ENCODE measurements around the gene SLC15A3.

SLC15A3 gene

GRCh38 chr11:60981515-60981914 lies 29.5 kb upstream of the SLC15A3 start:
- Histone ChIP-seq H4K8ac (ENCODE audit: low read depth, low read length) (no peak overlapping the region), H3K4ac (ENCODE audit: low read length) (no peak overlapping the region), H3K36me3 (replicated peaks in 1 of 2; ENCODE audit: control insufficient read depth in 2 of 2, insufficient read depth in 2 of 2, low read length in 2 of 2) (no peaks in the 10 kb centered on the region), H3K4me1 (ENCODE audit: control insufficient read depth in 2 of 2, insufficient read depth in 1 of 2, low read depth in 1 of 2, low read length in 2 of 2) (peaks cover 0 to 4% of the 10 kb centered on the region in 2 donors), H4K91ac (ENCODE audit: low read depth, low read length, poor library complexity) (no peak overlapping the region), H2AFZ (ENCODE audit: low read length) (peak overlapping the region; percentile 41), H3K23ac (ENCODE audit: low read depth, low read length, poor library complexity) (no peak overlapping the region), H3K27ac (replicated peaks; ENCODE audit: low read length) (no peak overlapping the region), H3K27me3 (ENCODE audit: control insufficient read depth in 3 of 3, insufficient read depth in 3 of 3, low read depth in 1 of 3, low read length in 3 of 3) (peaks cover 0 to 18% (median 0%) of the 10 kb centered on the region in 3 experiments), H2AK5ac (ENCODE audit: low read depth, low read length) (no peak overlapping the region), H3K4me2 (ENCODE audit: insufficient read depth, low read length, poor library complexity, severe bottlenecking) (no peak overlapping the region), H2BK5ac (ENCODE audit: low read length) (no peak overlapping the region), H3K18ac (ENCODE audit: low read length) (peak overlapping the region; percentile 77), H3K4me3 (ENCODE audit: low read length in 2 of 2) (no peak overlapping the region), H3K9me3 (replicated peaks in 1 of 2; ENCODE audit: control insufficient read depth in 2 of 2, insufficient read depth in 1 of 2, low read depth in 1 of 2, low read length in 2 of 2) (no peaks in the 10 kb centered on the region), H3K9ac (ENCODE audit: low read depth, low read length, poor library complexity) (no peak overlapping the region), H2BK120ac (ENCODE audit: low read depth, low read length) (no peak overlapping the region), H3K14ac (ENCODE audit: low read length) (no peak overlapping the region), H3K79me1 (ENCODE audit: low read depth, low read length) (no peaks in the 10 kb centered on the region), H2BK12ac (ENCODE audit: low read length) (no peak overlapping the region), H2BK15ac (ENCODE audit: low read length) (no peak overlapping the region)
- no peak for DNase-seq (ENCODE audit: low spot score)
- WGBS, 2 donors (ENCODE audit: extremely low coverage in 2 of 2, insufficient read length in 2 of 2, insufficient replicate concordance in 1 of 2), result no CpG with 5 or more reads among the region's 12 CpGs

- WGBS, 2 donors (ENCODE audit: extremely low coverage in 2 of 2, insufficient read length in 2 of 2, insufficient replicate concordance in 1 of 2), result no CpG with 5 or more reads among the region's 10 CpGs
- no peak overlapping the region for H3K14ac ChIP-seq (ENCODE audit: low read length)
Observed at GRCh38 chr11:60978546-60979380, 26.8 kb upstream of the SLC15A3 start.

GRCh38 chr11:60977836-60978235 lies 25.9 kb upstream of the SLC15A3 start:
- no peak overlapping the region for H3K4me2 ChIP-seq (ENCODE audit: insufficient read depth, low read length, poor library complexity, severe bottlenecking)

More at GRCh38 chr11:60978546-60979380, 26.8 kb upstream of the SLC15A3 start:
- no peak overlapping the region for H4K91ac ChIP-seq (ENCODE audit: low read depth, low read length, poor library complexity)
- H3K36me3 ChIP-seq (replicated peaks in 1 of 2; ENCODE audit: control insufficient read depth in 2 of 2, insufficient read depth in 2 of 2, low read length in 2 of 2), result no peaks in the 10 kb centered on the region
- peaks cover 0 to 16% (median 0%) of the 10 kb centered on the region in 3 experiments for H3K27me3 ChIP-seq (ENCODE audit: control insufficient read depth in 3 of 3, insufficient read depth in 3 of 3, low read depth in 1 of 3, low read length in 3 of 3)
- no peak for DNase-seq (ENCODE audit: low spot score)
- H2BK5ac ChIP-seq (ENCODE audit: low read length), result no peak overlapping the region
- H3K23ac ChIP-seq (ENCODE audit: low read depth, low read length, poor library complexity), result no peak overlapping the region
- no peak overlapping the region for H2AFZ ChIP-seq (ENCODE audit: low read length)
- H3K9ac ChIP-seq (ENCODE audit: low read depth, low read length, poor library complexity), result no peak overlapping the region
- no peak overlapping the region for H3K4me2 ChIP-seq (ENCODE audit: insufficient read depth, low read length, poor library complexity, severe bottlenecking)
- H3K79me1 ChIP-seq (ENCODE audit: low read depth, low read length), result no peaks in the 10 kb centered on the region
- peak overlapping the region; percentile 27 for H3K18ac ChIP-seq (ENCODE audit: low read length)
- no peak overlapping the region for H2BK12ac ChIP-seq (ENCODE audit: low read length)
- H3K9me3 ChIP-seq (replicated peaks in 1 of 2; ENCODE audit: control insufficient read depth in 2 of 2, insufficient read depth in 1 of 2, low read depth in 1 of 2, low read length in 2 of 2), result no peaks in the 10 kb centered on the region
- H3K4ac ChIP-seq (ENCODE audit: low read length), result no peak overlapping the region
- no peak overlapping the region for H2AK5ac ChIP-seq (ENCODE audit: low read depth, low read length)
- H3K27ac ChIP-seq (replicated peaks; ENCODE audit: low read length), result no peak overlapping the region
- no peak overlapping the region for H3K4me3 ChIP-seq (ENCODE audit: low read length in 2 of 2)
- no peak overlapping the region for H2BK120ac ChIP-seq (ENCODE audit: low read depth, low read length)
- H2BK15ac ChIP-seq (ENCODE audit: low read length), result no peak overlapping the region
- H4K8ac ChIP-seq (ENCODE audit: low read depth, low read length), result no peak overlapping the region
- peaks cover 0 to 6% of the 10 kb centered on the region in 2 donors for H3K4me1 ChIP-seq (ENCODE audit: control insufficient read depth in 2 of 2, insufficient read depth in 1 of 2, low read depth in 1 of 2, low read length in 2 of 2)

GRCh38 chr11:60977224-60977623 lies 25.2 kb upstream of the SLC15A3 start:
- no peak for DNase-seq (ENCODE audit: low spot score)

More at GRCh38 chr11:60977836-60978235, 25.9 kb upstream of the SLC15A3 start:
- H3K27ac ChIP-seq (replicated peaks; ENCODE audit: low read length), result no peak overlapping the region
- no peak overlapping the region for H3K18ac ChIP-seq (ENCODE audit: low read length)
- no peak for DNase-seq (ENCODE audit: low spot score)
- no peak overlapping the region for H3K14ac ChIP-seq (ENCODE audit: low read length)
- no peaks in the 10 kb centered on the region for H3K79me1 ChIP-seq (ENCODE audit: low read depth, low read length)
- H3K4ac ChIP-seq (ENCODE audit: low read length), result no peak overlapping the region
- no peak overlapping the region for H2BK12ac ChIP-seq (ENCODE audit: low read length)
- no peak overlapping the region for H3K23ac ChIP-seq (ENCODE audit: low read depth, low read length, poor library complexity)
- no peak overlapping the region for H3K9ac ChIP-seq (ENCODE audit: low read depth, low read length, poor library complexity)
- H2AFZ ChIP-seq (ENCODE audit: low read length), result no peak overlapping the region
- H3K4me3 ChIP-seq (ENCODE audit: low read length in 2 of 2), result no peak overlapping the region
- H3K4me1 ChIP-seq (ENCODE audit: control insufficient read depth in 2 of 2, insufficient read depth in 1 of 2, low read depth in 1 of 2, low read length in 2 of 2), result peaks cover 0 to 6% of the 10 kb centered on the region in 2 donors
- H2AK5ac ChIP-seq (ENCODE audit: low read depth, low read length), result no peak overlapping the region
- H2BK120ac ChIP-seq (ENCODE audit: low read depth, low read length), result no peak overlapping the region
- H3K27me3 ChIP-seq (ENCODE audit: control insufficient read depth in 3 of 3, insufficient read depth in 3 of 3, low read depth in 1 of 3, low read length in 3 of 3), result peaks cover 0 to 25% (median 0%) of the 10 kb centered on the region in 3 experiments
- H4K8ac ChIP-seq (ENCODE audit: low read depth, low read length), result no peak overlapping the region
- no peaks in the 10 kb centered on the region for H3K36me3 ChIP-seq (replicated peaks in 1 of 2; ENCODE audit: control insufficient read depth in 2 of 2, insufficient read depth in 2 of 2, low read length in 2 of 2)
- H2BK5ac ChIP-seq (ENCODE audit: low read length), result no peak overlapping the region
- H4K91ac ChIP-seq (ENCODE audit: low read depth, low read length, poor library complexity), result no peak overlapping the region
- H3K9me3 ChIP-seq (replicated peaks in 1 of 2; ENCODE audit: control insufficient read depth in 2 of 2, insufficient read depth in 1 of 2, low read depth in 1 of 2, low read length in 2 of 2), result no peaks in the 10 kb centered on the region
- H2BK15ac ChIP-seq (ENCODE audit: low read length), result no peak overlapping the region

More at GRCh38 chr11:60977224-60977623, 25.2 kb upstream of the SLC15A3 start:
- Histone ChIP-seq H4K8ac (ENCODE audit: low read depth, low read length) (no peak overlapping the region), H3K9me3 (replicated peaks in 1 of 2; ENCODE audit: control insufficient read depth in 2 of 2, insufficient read depth in 1 of 2, low read depth in 1 of 2, low read length in 2 of 2) (no peaks in the 10 kb centered on the region), H2BK12ac (ENCODE audit: low read length) (no peak overlapping the region), H3K4ac (ENCODE audit: low read length) (no peak overlapping the region), H3K36me3 (replicated peaks in 1 of 2; ENCODE audit: control insufficient read depth in 2 of 2, insufficient read depth in 2 of 2, low read length in 2 of 2) (no peaks in the 10 kb centered on the region), H3K4me1 (ENCODE audit: control insufficient read depth in 2 of 2, insufficient read depth in 1 of 2, low read depth in 1 of 2, low read length in 2 of 2) (peaks cover 0 to 3% of the 10 kb centered on the region in 2 donors), H2BK120ac (ENCODE audit: low read depth, low read length) (no peak overlapping the region), H2BK15ac (ENCODE audit: low read length) (no peak overlapping the region), H3K27me3 (ENCODE audit: control insufficient read depth in 3 of 3, insufficient read depth in 3 of 3, low read depth in 1 of 3, low read length in 3 of 3) (peaks cover 0 to 29% (median 0%) of the 10 kb centered on the region in 3 experiments), H3K79me1 (ENCODE audit: low read depth, low read length) (no peaks in the 10 kb centered on the region), H2AFZ (ENCODE audit: low read length) (no peak overlapping the region), H3K14ac (ENCODE audit: low read length) (no peak overlapping the region), H3K9ac (ENCODE audit: low read depth, low read length, poor library complexity) (no peak overlapping the region), H3K18ac (ENCODE audit: low read length) (peak overlapping the region; percentile 31), H3K23ac (ENCODE audit: low read depth, low read length, poor library complexity) (no peak overlapping the region), H3K4me3 (ENCODE audit: low read length in 2 of 2) (peak overlapping the region in 1 of 2 donors; percentile 59), H2BK5ac (ENCODE audit: low read length) (no peak overlapping the region), H3K4me2 (ENCODE audit: insufficient read depth, low read length, poor library complexity, severe bottlenecking) (no peak overlapping the region), H2AK5ac (ENCODE audit: low read depth, low read length) (no peak overlapping the region), H3K27ac (replicated peaks; ENCODE audit: low read length) (no peak overlapping the region), H4K91ac (ENCODE audit: low read depth, low read length, poor library complexity) (no peak overlapping the region)
- no CpG with 5 or more reads among the region's 4 CpGs for WGBS, 2 donors (ENCODE audit: extremely low coverage in 2 of 2, insufficient read length in 2 of 2, insufficient replicate concordance in 1 of 2)

Data from neuronal stem cell (in vitro differentiated cells).